Measurements from ENCODE around the gene WDSUB1.

DNA sequence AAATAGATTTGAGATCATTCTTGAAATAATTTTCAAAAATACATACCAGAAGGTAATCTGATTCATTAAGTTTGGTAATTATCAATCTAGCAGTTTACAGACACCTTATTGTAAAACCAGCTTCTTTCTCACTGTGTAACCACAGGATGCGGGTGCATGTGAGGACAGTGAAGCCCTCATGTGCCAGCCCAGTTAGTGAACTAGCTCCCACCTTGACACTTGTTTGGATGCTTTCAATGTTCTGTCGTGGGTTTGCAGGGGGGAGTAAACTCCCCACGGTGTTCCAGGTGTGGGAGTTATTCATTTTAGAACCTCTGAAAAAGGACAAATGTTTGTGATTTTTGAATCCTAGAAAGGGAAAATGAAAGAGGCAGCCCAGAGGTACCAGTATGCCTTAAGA, 59.0 kb downstream of the WDSUB1 start:
- TF ChIP-seq POLR2A (IDR thresholded peaks at IDR 0.05), result no peak
- TF ChIP-seq, protein P1, sequence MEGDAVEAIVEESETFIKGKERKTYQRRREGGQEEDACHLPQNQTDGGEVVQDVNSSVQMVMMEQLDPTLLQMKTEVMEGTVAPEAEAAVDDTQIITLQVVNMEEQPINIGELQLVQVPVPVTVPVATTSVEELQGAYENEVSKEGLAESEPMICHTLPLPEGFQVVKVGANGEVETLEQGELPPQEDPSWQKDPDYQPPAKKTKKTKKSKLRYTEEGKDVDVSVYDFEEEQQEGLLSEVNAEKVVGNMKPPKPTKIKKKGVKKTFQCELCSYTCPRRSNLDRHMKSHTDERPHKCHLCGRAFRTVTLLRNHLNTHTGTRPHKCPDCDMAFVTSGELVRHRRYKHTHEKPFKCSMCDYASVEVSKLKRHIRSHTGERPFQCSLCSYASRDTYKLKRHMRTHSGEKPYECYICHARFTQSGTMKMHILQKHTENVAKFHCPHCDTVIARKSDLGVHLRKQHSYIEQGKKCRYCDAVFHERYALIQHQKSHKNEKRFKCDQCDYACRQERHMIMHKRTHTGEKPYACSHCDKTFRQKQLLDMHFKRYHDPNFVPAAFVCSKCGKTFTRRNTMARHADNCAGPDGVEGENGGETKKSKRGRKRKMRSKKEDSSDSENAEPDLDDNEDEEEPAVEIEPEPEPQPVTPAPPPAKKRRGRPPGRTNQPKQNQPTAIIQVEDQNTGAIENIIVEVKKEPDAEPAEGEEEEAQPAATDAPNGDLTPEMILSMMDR (IDR thresholded peaks at IDR 0.05), result no peak
